C4-2B (cell line): Measurements from ENCODE around the gene STAT5B.

ENCODE experiments used
- CTCF ChIP-seq: fragments of 450-650 bp; conservative IDR thresholded peaks from 2 replicates; pipeline ENCODE4 v1.5.1; 2017; ENCODE audit warnings: mild to moderate bottlenecking
- ZFX ChIP-seq: fragments of 450-650 bp; IDR thresholded peaks from 2 replicates; pipeline ENCODE4 v1.6.1; 2017

GRCh38 chr17:42202159-42202558 is 74.0 kb downstream of the STAT5B start:
- TF ChIP-seq CTCF = no peak
- TF ChIP-seq ZFX = no peak
